H9 (cell line): ENCODE data around the gene PTPRN2. TPM values are rescaled to one million over a fixed set of nuclear protein-coding genes. Genes with fewer than 3 reads are reported as not detected.

Experiments used
- DNase-seq: peaks from one replicate; pipeline ENCODE4 v3.0.0-alpha.2; 2017
- H2AFZ ChIP-seq: one replicate; pipeline ENCODE4 v1.6.1; 2013; ENCODE audit warnings: mild to moderate bottlenecking, low read length, control low read depth, moderate library complexity
- H2AK5ac ChIP-seq: 2 replicates; pipeline ENCODE4 v1.6.1; 2013; ENCODE audit warnings: low read length, control low read depth, mixed read lengths; ENCODE audit not compliant: insufficient read length
- H2BK120ac ChIP-seq: one replicate; pipeline ENCODE4 v1.6.1; 2013; ENCODE audit warnings: low read depth, mild to moderate bottlenecking, low read length, control low read depth, inconsistent platforms; ENCODE audit not compliant: poor library complexity, severe bottlenecking
- H2BK12ac ChIP-seq: 2 replicates; pipeline ENCODE4 v1.6.1; 2013; ENCODE audit warnings: low read length, control low read depth, mixed read lengths, low read depth; ENCODE audit not compliant: insufficient read length
- H2BK15ac ChIP-seq: 2 replicates; pipeline ENCODE4 v1.6.1; 2013; ENCODE audit warnings: low read depth, low read length, control low read depth
- H2BK20ac ChIP-seq: one replicate; pipeline ENCODE4 v1.6.1; 2013; ENCODE audit warnings: low read depth, mild to moderate bottlenecking, low read length, control low read depth, inconsistent platforms; ENCODE audit not compliant: poor library complexity, severe bottlenecking
- H2BK5ac ChIP-seq: 2 replicates; pipeline ENCODE4 v1.6.1; 2013; ENCODE audit warnings: low read length, control low read depth, mixed read lengths; ENCODE audit not compliant: insufficient read length
- H3K14ac ChIP-seq: 2 replicates; pipeline ENCODE4 v1.6.1; 2013; ENCODE audit warnings: low read length, control low read depth; ENCODE audit not compliant: insufficient read depth
- H3K18ac ChIP-seq: 2 replicates; pipeline ENCODE4 v1.6.1; 2013; ENCODE audit warnings: low read depth, mild to moderate bottlenecking, mixed read lengths, low read length, control low read depth; ENCODE audit not compliant: insufficient read length
- H3K23ac ChIP-seq: 2 replicates; pipeline ENCODE4 v1.6.1; 2013; ENCODE audit warnings: low read length, control low read depth, mixed read lengths, low read depth; ENCODE audit not compliant: insufficient read length
- H3K23me2 ChIP-seq: 2 replicates; pipeline ENCODE4 v1.6.1; 2013; ENCODE audit warnings: low read depth, mild to moderate bottlenecking, mixed read lengths, low read length, control low read depth; ENCODE audit not compliant: insufficient read length, poor library complexity, severe bottlenecking
- H3K27ac ChIP-seq: 2 replicates; pipeline ENCODE4 v1.5.1; 2013; ENCODE audit warnings: low read length, control low read depth, mixed read lengths, low read depth; ENCODE audit not compliant: insufficient read length
- H3K27me3 ChIP-seq: 2 replicates; pipeline ENCODE4 v1.6.1; 2013; ENCODE audit warnings: low read length, control low read depth, inconsistent platforms; ENCODE audit not compliant: insufficient read depth
- H3K4ac ChIP-seq: 2 replicates; pipeline ENCODE4 v1.6.1; 2013; ENCODE audit warnings: low read depth, mild to moderate bottlenecking, control low read depth, inconsistent platforms, low read length, moderate library complexity
- H3K4me1 ChIP-seq: 2 replicates; pipeline ENCODE4 v1.6.1; 2013; ENCODE audit warnings: low read length, control low read depth, inconsistent platforms; ENCODE audit not compliant: insufficient read depth
- H3K4me2 ChIP-seq: 2 replicates; pipeline ENCODE4 v1.6.1; 2013; ENCODE audit warnings: low read length, control low read depth, mixed read lengths; ENCODE audit not compliant: insufficient read length, insufficient read depth
- H3K56ac ChIP-seq: 2 replicates; pipeline ENCODE4 v1.6.1; 2013; ENCODE audit warnings: low read depth, mild to moderate bottlenecking, mixed read lengths, low read length, control low read depth; ENCODE audit not compliant: insufficient read length
- H3K79me1 ChIP-seq: 2 replicates; pipeline ENCODE4 v1.6.1; 2013; ENCODE audit warnings: low read depth, mild to moderate bottlenecking, moderate library complexity, low read length, control low read depth, inconsistent platforms; ENCODE audit not compliant: insufficient read depth, poor library complexity, severe bottlenecking
- H3K79me2 ChIP-seq: 2 replicates; pipeline ENCODE4 v1.6.1; 2013; ENCODE audit warnings: low read length, control low read depth, inconsistent platforms; ENCODE audit not compliant: insufficient read depth
- H3K9ac ChIP-seq: 2 replicates; pipeline ENCODE4 v1.6.1; 2013; ENCODE audit warnings: low read length, control low read depth, mixed read lengths; ENCODE audit not compliant: insufficient read length; ENCODE audit errors: extremely low read depth
- H3K9me3 ChIP-seq: one replicate; pipeline ENCODE4 v1.6.1; 2013; ENCODE audit warnings: low read depth, low read length, inconsistent platforms; ENCODE audit not compliant: control insufficient read depth
- H3T11ph ChIP-seq: one replicate; pipeline ENCODE4 v1.6.1; 2013; ENCODE audit warnings: mild to moderate bottlenecking, low read length, control low read depth, inconsistent platforms
- H4K20me1 ChIP-seq: one replicate; pipeline ENCODE4 v1.6.1; 2013; ENCODE audit not compliant: control insufficient read depth, insufficient read length, insufficient read depth
- H4K5ac ChIP-seq: 2 replicates; pipeline ENCODE4 v1.6.1; 2013; ENCODE audit warnings: low read depth, mild to moderate bottlenecking, mixed read lengths, low read length, control low read depth; ENCODE audit not compliant: insufficient read length
- H4K8ac ChIP-seq: replicated peaks from 2 replicates; pipeline ENCODE4 v1.6.1; 2013; ENCODE audit warnings: low read length, control low read depth, mixed read lengths, low read depth; ENCODE audit not compliant: insufficient read length
- H4K91ac ChIP-seq: 2 replicates; pipeline ENCODE4 v1.6.1; 2013; ENCODE audit warnings: low read depth, mild to moderate bottlenecking, moderate library complexity, mixed read lengths, low read length, control low read depth; ENCODE audit not compliant: insufficient read length
- H3K27ac Mint-ChIP-seq, 3 experiments: 2 replicates in 2 of 3; 3 replicates in 1 of 3; pipeline ENCODE4 v1.8.0; 2020 to 2021; ENCODE audit warnings: mixed read lengths in 3 of 3, mild to moderate bottlenecking in 1 of 3, moderate library complexity in 1 of 3
- H3K27me3 Mint-ChIP-seq: 2 replicates; pipeline ENCODE4 v1.8.0; 2021; ENCODE audit warnings: low read depth, mild to moderate bottlenecking, moderate library complexity, mixed read lengths
- H3K36me3 Mint-ChIP-seq, 3 experiments: 2 replicates in 2 of 3; 3 replicates in 1 of 3; pipeline ENCODE4 v1.8.0; 2020 to 2021; ENCODE audit warnings: low read depth in 3 of 3, mixed read lengths in 3 of 3; ENCODE audit not compliant: insufficient read depth in 1 of 3
- H3K4me1 Mint-ChIP-seq, 2 experiments: 2 replicates each; pipeline ENCODE4 v1.8.0; 2020; ENCODE audit warnings: mixed read lengths in 2 of 2
- H3K4me3 Mint-ChIP-seq, 2 experiments: 2 replicates in 1 of 2; 3 replicates in 1 of 2; pipeline ENCODE4 v1.8.0; 2020 to 2021; ENCODE audit warnings: mild to moderate bottlenecking in 2 of 2, mixed read lengths in 2 of 2, moderate library complexity in 1 of 2
- H3K9me3 Mint-ChIP-seq, 2 experiments: 2 replicates in 1 of 2; 3 replicates in 1 of 2; pipeline ENCODE4 v1.8.0; 2020; ENCODE audit warnings: mild to moderate bottlenecking in 2 of 2, mixed read lengths in 2 of 2, moderate library complexity in 1 of 2
- WGBS: extraction: QIAGEN DNeasy Blood & Tissue Kit; methylation state at CpG from one replicate; pipeline ENCODE4 v1.1.7; 2013; ENCODE audit warnings: missing lambda C conversion rate, low lambda C conversion rate, mixed read lengths; ENCODE audit not compliant: insufficient read length; ENCODE audit errors: extremely low coverage; 5-methylcytosine and 5-hydroxymethylcytosine counted together
- total RNA-seq: library from RNA; stranded (reverse); gene quantifications from 2 replicates; pipeline ENCODE4 v1.2.1, GENCODE V29; 2021
- TF ChIP-seq, protein P1 (sequence below): fragments of 200-600 bp; sonication (generic); conservative IDR thresholded peaks from 3 replicates; pipeline ENCODE4 v1.8.0; 2021; ENCODE audit warnings: antibody characterized with exemption, mild to moderate bottlenecking

Gene PTPRN2
- total RNA-seq, 1 experiment from 2014 or later: 5.2 TPM

DNA sequence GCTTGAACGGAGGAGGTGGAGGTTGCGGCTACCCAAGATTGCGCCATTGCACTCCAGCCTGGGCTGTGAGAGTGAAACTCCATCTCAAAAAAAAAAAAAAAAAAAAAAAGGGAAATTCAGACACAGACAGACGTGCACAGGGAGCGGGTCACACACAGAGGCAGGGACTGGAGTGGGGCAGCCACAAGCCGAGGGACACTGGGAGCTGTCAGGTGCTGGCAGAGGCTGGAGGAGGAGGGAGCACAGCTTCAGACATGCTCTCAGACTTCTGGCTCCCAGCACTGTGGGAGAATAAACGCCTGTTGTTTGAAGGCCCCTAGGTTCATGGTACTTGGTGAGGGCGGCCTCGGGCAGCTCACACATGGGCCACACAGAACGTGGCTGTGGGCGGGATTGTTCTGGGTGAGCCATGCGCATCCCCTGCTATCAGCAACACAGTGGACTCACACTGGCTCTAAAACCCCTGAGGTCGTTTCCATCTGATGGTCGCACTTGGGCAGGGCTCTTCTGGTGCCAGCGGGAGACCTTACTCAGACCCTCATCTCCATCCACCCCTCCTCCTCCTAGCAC is 874.9 kb downstream of the PTPRN2 start:
- Histone ChIP-seq H2BK12ac (no peak overlapping the region), H2BK20ac (no peak overlapping the region), H3K23ac (no peak overlapping the region), H2BK15ac (no peak overlapping the region), H3K18ac (no peak overlapping the region), H3K14ac (no peak overlapping the region; the same call in 1 of the 2 replicates), H3K4me1 (no peaks in the 10 kb centered on the region), H3K79me1 (no peaks in the 10 kb centered on the region), H2BK5ac (no peak overlapping the region), H3K56ac (no peak overlapping the region), H4K91ac (no peak overlapping the region), H3K9me3 (no peaks in the 10 kb centered on the region), H2AK5ac (no peak overlapping the region), H3K9ac (no peak overlapping the region), H3K27ac (no peak overlapping the region), H4K20me1 (no peaks in the 10 kb centered on the region), H3T11ph (no peak overlapping the region), H3K27me3 (no peaks in the 10 kb centered on the region), H3K23me2 (no peaks in the 10 kb centered on the region), H4K5ac (no peak overlapping the region), H2AFZ (no peak overlapping the region), H4K8ac (no peak overlapping the region), H3K4me2 (no peak overlapping the region), H3K79me2 (no peaks in the 10 kb centered on the region), H3K4ac (no peak overlapping the region), H2BK120ac (no peak overlapping the region)
- peak; percentile 32 for DNase-seq
- TF ChIP-seq, protein P1, sequence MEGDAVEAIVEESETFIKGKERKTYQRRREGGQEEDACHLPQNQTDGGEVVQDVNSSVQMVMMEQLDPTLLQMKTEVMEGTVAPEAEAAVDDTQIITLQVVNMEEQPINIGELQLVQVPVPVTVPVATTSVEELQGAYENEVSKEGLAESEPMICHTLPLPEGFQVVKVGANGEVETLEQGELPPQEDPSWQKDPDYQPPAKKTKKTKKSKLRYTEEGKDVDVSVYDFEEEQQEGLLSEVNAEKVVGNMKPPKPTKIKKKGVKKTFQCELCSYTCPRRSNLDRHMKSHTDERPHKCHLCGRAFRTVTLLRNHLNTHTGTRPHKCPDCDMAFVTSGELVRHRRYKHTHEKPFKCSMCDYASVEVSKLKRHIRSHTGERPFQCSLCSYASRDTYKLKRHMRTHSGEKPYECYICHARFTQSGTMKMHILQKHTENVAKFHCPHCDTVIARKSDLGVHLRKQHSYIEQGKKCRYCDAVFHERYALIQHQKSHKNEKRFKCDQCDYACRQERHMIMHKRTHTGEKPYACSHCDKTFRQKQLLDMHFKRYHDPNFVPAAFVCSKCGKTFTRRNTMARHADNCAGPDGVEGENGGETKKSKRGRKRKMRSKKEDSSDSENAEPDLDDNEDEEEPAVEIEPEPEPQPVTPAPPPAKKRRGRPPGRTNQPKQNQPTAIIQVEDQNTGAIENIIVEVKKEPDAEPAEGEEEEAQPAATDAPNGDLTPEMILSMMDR: no peak
- Mint-ChIP-seq H3K27me3 (peaks cover 60% of the 10 kb centered on the region), H3K9me3 (peaks cover 0 to 2% of the 10 kb centered on the region in 2 experiments; a peak in 2 of 5 replicates), H3K4me1 (peaks cover 0 to 11% of the 10 kb centered on the region in 2 experiments; a peak in 2 of 4 replicates), H3K4me3 (no peak overlapping the region), H3K27ac (no peak overlapping the region), H3K36me3 (no peaks in the 10 kb centered on the region)
- WGBS: no CpG with 5 or more reads among the region's 15 CpGs
